GM18520 (cell line): ENCODE measurements around the gene KCNG2.

Experiments
- ATAC-seq: cut with Tn5 transposase; IDR thresholded peaks from one replicate; pipeline ENCODE4 v1.9.1; 2021; ENCODE audit not compliant: unreplicated experiment

The KCNG2 gene

GRCh38 chr18:79882522-79883241 lies 84.9 kb downstream of the KCNG2 start:
- no peak for ATAC-seq

GRCh38 chr18:79883461-79884293 lies 85.9 kb downstream of the KCNG2 start:
- ATAC-seq: no peak

- no peak for ATAC-seq
These were observed 86.7 kb downstream of the KCNG2 start for GRCh38 chr18:79884294-79884962.

GRCh38 chr18:79884963-79885728 lies 87.4 kb downstream of the KCNG2 start:
- no peak for ATAC-seq

GRCh38 chr18:79887181-79888000 lies 89.7 kb downstream of the KCNG2 start:
- no peak for ATAC-seq

- no peak for ATAC-seq
These were observed 90.3 kb downstream of the KCNG2 start for GRCh38 chr18:79888016-79888415.

GRCh38 chr18:79889569-79889968 lies 91.8 kb downstream of the KCNG2 start:
- no peak for ATAC-seq

- no peak for ATAC-seq
These were observed 92.9 kb downstream of the KCNG2 start for GRCh38 chr18:79890674-79891073.

GRCh38 chr18:79896738-79897137 lies 99.0 kb downstream of the KCNG2 start:
- ATAC-seq: no peak

- no peak for ATAC-seq
These were observed 100.3 kb downstream of the KCNG2 start for GRCh38 chr18:79897940-79898625.

- ATAC-seq: no peak
These were observed 101.3 kb downstream of the KCNG2 start for GRCh38 chr18:79898952-79899608.

GRCh38 chr18:79899609-79900445 lies 102.1 kb downstream of the KCNG2 start:
- ATAC-seq: no peak

GRCh38 chr18:79900610-79901570 lies 103.2 kb downstream of the KCNG2 start:
- ATAC-seq: no peak

GRCh38 chr18:79901665-79902064 lies 103.9 kb downstream of the KCNG2 start:
- no peak for ATAC-seq

GRCh38 chr18:79902075-79902474 lies 104.3 kb downstream of the KCNG2 start:
- ATAC-seq: no peak

- ATAC-seq: no peak
These were observed 104.9 kb downstream of the KCNG2 start for GRCh38 chr18:79902640-79903039.

GRCh38 chr18:79903071-79903635 lies 105.4 kb downstream of the KCNG2 start:
- ATAC-seq: no peak
